Ovary (tissue), 9 donors: ENCODE data around the gene TANC1. TPM values are rescaled to one million over a fixed set of nuclear protein-coding genes. Genes with fewer than 3 reads are reported as not detected.

Source experiments
- DNase-seq, 5 donors: peaks; one replicate each; pipeline ENCODE4 v3.0.0-alpha.2; 2019 to 2020
- H3K27ac ChIP-seq, 2 donors: fragments of 200-600 bp; one replicate each; pipeline versions ENCODE4 v1.5.1 to v1.8.0; 2019 to 2022
- H3K27me3 ChIP-seq: fragments of 200-600 bp; one replicate; pipeline ENCODE4 v1.8.0; 2022
- H3K36me3 ChIP-seq: fragments of 200-600 bp; sonication (generic); one replicate; pipeline ENCODE4 v1.5.1; 2019
- H3K4me1 ChIP-seq: one replicate; pipeline ENCODE4 v1.8.1; 2013; ENCODE audit warnings: mild to moderate bottlenecking, moderate library complexity; ENCODE audit not compliant: insufficient read depth
- H3K4me3 ChIP-seq: fragments of 200-600 bp; sonication (generic); one replicate; pipeline ENCODE4 v1.5.1; 2017
- H3K9me3 ChIP-seq, 2 donors: fragments of 200-600 bp in 1 of 2; sonication (generic) in 1 of 2; one replicate each; pipeline versions ENCODE4 v1.5.1 to v1.8.1; 2013 to 2019; ENCODE audit warnings: mild to moderate bottlenecking in 1 of 2, moderate library complexity in 1 of 2
- EP300 ChIP-seq: sonication (generic); formaldehyde crosslinking; IDR thresholded peaks from one replicate; pipeline ENCODE4 v1.6.1; 2017; ENCODE audit warnings: antibody characterized with exemption
- POLR2A ChIP-seq: fragments of 450-650 bp; IDR thresholded peaks from one replicate; pipeline ENCODE4 v1.6.1; 2017; ENCODE audit warnings: antibody characterized with exemption, mild to moderate bottlenecking, moderate library complexity
- WGBS, 3 donors: extraction: QIAGEN DNeasy Blood & Tissue Kit in 1 of 3; methylation state at CpG; one replicate each; pipeline versions ENCODE4 v1.1.5 to v1.1.7; 2013 to 2017; 5-methylcytosine and 5-hydroxymethylcytosine counted together
- intact Hi-C, 4 donors: fragments of 100-400 bp; cut with DNase I; formaldehyde crosslinking; loops; one replicate each; pipeline versions ENCODE4 v1.11.0 to v1.15.1; 2022 to 2023
- polyA plus RNA-seq, 2 donors: library from polyadenylated mRNA; stranded (reverse); fragments of 200-250 nt in 1 of 2; fragments of 350-450 nt in 1 of 2; fragmentation: Illumina TruSeq in 1 of 2; extraction: RNeasy Lipid Tissue Mini Kit (QIAGEN cat#74804) in 1 of 2; gene quantifications; one replicate each; pipeline ENCODE4 v1.2.3, GENCODE V29; 2013 to 2014
- total RNA-seq, 7 donors: library from RNA; depleted of rRNA in 2 of 7; stranded (reverse); fragments of >200 nt in 2 of 7; fragmentation: NEBNext Ultra II Directional in 3 of 7; extraction: Animal tissue kit (Norgen Biotek cat#: 25700) in 3 of 7; gene quantifications; one replicate each; pipeline versions ENCODE4 v1.1.0 to v1.2.4, GENCODE V29; 2016 to 2023
- TF ChIP-seq, protein P1 (sequence below), 3 donors: fragments of 450-650 bp in 2 of 3; fragments of 200-600 bp in 1 of 3; IDR thresholded peaks; one replicate each; pipeline versions ENCODE4 v1.5.1 to v1.8.0; 2016 to 2022; ENCODE audit warnings: antibody characterized with exemption in 3 of 3, mild to moderate bottlenecking in 1 of 3
- donor health status: DM: no; HTN: no; CAD: no; lungs with moderate emphysema.
- donor health status: DM: no; HTN: no; CAD: no.
- donor health status: Bipolar disorder and iron deficiency.
- donor health status: DM: yes; HTN: yes; CAD: no.
- donor health status: DM: no; HTN: no; CAD: no.
- donor health status: DM: yes; HTN: yes; CAD: no.

Gene TANC1
- total and polyA plus RNA-seq, 9 donors = 12.2 to 39.2 (median 25.8) TPM

DNA sequence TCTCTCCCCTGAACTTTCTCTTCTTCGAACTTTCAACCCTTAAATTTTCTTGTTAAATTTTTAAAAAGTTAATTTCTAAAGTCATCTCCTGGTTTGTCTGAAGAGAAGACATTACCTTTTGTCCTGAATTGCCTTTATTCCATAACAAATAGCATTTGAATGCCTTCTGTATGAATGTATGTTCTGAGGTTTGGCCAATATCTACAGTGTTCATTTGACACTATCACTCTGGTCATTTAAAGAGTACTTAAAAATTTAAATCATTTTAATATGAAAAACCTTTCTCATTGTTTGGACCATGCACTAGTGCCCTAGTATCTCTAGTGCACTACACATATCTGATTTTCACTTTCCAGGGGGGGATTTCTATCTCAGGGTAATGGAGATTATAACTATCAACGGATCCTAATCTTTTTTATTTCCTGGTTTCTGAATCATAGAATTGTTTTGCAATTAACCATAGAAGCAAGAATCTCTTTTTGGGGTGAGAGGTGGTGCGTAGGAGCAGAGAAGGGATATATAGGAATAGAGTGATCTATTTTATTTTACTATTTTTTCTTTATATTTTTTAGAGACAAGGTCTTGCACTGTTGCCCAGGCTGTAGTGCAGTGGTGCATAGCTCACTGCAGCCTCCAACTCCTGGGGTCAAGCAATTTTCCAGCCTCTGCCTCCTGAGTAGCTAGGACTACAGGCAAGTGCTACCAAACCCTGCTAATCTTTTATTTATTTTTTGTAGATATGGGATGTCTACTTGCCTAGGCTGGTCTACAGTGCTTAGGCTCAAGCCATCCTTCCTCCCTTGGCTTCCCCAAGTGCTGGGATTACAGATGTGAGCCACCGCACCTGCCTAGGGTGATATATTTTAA, 25.5 kb downstream of the TANC1 start:
- no peaks in the 10 kb centered on the region for H3K36me3 ChIP-seq
- H3K4me1 ChIP-seq = peaks cover 5% of the 10 kb centered on the region
- intact Hi-C loops = no loop called here

DNA sequence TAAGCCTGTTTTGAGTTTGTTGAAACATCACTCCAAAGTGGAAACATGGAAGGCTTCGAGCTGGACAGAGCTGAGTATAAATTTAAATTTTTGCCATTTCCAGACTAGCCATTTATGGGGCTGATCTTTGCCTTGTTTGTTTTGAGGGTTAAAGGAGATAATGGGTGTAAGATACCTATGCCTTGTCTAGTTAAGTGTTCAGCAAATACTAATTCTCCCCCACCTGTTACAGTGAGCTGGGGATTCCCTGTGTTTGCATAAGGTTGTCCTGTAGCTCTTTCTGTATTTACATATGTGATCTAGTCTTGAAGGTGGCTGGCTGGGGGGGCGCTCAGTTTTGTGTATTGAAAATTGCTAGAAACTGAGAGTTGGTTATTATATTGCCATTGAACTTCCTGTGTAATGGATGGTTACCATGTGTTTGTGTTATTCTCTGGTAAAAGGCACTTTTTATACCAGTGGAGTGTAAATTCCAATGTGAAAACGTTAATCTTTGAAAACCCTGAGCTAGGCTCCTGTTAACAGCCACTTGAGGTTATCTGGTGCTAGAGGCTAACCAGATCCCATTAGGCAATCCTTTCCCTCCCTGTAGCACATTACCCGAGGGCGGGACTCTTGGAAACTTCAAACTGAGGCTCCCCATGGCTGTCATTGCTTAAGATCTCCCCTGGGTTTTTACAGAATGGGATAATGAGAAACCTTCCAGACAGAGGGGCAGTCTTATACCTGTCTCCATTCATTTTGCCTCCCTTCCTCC, 26.7 kb downstream of the TANC1 start:
- no peak for DNase-seq
- Histone ChIP-seq H3K4me3 (no peak overlapping the region), H3K9me3 (no peaks in the 10 kb centered on the region), H3K4me1 (peaks cover 5% of the 10 kb centered on the region), H3K36me3 (no peaks in the 10 kb centered on the region), H3K27me3 (no peaks in the 10 kb centered on the region), H3K27ac (no peak overlapping the region)
- 70 to 78% (median 72%) methylated on average over 5 of the region's 5 CpGs for WGBS, 3 donors
- TF ChIP-seq, protein P1, sequence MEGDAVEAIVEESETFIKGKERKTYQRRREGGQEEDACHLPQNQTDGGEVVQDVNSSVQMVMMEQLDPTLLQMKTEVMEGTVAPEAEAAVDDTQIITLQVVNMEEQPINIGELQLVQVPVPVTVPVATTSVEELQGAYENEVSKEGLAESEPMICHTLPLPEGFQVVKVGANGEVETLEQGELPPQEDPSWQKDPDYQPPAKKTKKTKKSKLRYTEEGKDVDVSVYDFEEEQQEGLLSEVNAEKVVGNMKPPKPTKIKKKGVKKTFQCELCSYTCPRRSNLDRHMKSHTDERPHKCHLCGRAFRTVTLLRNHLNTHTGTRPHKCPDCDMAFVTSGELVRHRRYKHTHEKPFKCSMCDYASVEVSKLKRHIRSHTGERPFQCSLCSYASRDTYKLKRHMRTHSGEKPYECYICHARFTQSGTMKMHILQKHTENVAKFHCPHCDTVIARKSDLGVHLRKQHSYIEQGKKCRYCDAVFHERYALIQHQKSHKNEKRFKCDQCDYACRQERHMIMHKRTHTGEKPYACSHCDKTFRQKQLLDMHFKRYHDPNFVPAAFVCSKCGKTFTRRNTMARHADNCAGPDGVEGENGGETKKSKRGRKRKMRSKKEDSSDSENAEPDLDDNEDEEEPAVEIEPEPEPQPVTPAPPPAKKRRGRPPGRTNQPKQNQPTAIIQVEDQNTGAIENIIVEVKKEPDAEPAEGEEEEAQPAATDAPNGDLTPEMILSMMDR (IDR thresholded peaks at IDR 0.05) = no peak
- TF ChIP-seq POLR2A (no peak), EP300 (no peak)
- intact Hi-C loops = no loop called here

More for the DNA sequence above, 25.5 kb downstream of the TANC1 start:
- no peak overlapping the region for H3K4me3 ChIP-seq
- no peak overlapping the region for H3K27ac ChIP-seq
- no peak for DNase-seq
- no peak for TF ChIP-seq EP300
- TF ChIP-seq, protein P1 (IDR thresholded peaks at IDR 0.05) = no peak
- no peak for TF ChIP-seq POLR2A
- H3K9me3 ChIP-seq = no peaks in the 10 kb centered on the region
- 85 to 90% (median 86%) methylated on average over 4 of the region's 4 CpGs for WGBS, 3 donors
- no peaks in the 10 kb centered on the region for H3K27me3 ChIP-seq

DNA sequence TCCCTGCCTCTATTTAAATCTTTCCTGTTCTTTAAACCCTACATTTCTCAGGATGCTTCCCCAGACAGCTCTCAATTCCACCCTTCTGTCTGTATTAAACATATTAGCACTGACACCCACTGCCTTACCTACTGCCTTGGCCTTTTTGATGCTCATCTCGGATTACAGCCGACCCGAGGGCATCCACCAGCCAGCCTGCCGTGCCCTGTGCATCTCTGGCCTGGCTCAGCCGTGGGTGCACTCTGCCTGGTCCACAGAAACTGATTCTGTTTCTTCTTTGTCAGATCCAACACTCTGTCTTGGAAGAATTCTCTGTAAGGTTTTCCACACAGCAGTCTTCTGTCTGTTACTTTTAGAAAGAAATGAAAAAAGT, 27.2 kb downstream of the TANC1 start:
- H3K4me1 ChIP-seq = peaks cover 5% of the 10 kb centered on the region
- WGBS, 3 donors = 86 to 88% (median 88%) methylated on average over 5 of the region's 5 CpGs

DNA sequence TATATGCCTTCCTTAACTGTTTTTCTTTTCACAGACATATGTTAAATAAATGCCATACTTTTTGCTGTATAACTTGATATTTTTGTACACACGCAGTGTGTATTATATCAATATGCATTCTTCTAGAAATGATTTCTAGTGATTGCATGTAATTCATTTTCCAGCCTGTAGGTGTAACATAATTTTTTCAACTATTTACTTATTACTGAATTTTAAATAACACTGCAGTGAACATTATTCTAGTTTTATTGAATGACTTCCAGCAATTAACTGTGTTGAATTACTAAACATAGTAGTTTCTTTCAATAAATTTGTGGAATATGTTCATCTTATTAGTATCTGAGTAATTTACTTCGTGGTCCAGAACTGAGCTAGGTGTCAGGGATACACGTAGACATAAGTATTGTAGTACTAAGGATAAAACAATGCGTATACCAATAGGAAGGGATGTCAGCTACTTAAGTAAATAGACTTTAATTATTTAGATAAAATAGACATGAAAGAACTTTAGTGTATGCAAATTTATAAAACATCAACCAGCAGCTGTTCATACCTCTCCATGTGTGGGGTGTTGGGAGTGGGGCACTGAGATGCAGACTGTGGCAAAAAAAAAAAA, 28.0 kb downstream of the TANC1 start:
- Histone ChIP-seq H3K36me3 (no peaks in the 10 kb centered on the region), H3K4me1 (peaks cover 5% of the 10 kb centered on the region), H3K27me3 (no peaks in the 10 kb centered on the region), H3K27ac (no peak overlapping the region), H3K4me3 (no peak overlapping the region), H3K9me3 (no peaks in the 10 kb centered on the region)
- no peak for DNase-seq
- 93 to 97% (median 94%) methylated on average over 4 of the region's 4 CpGs for WGBS, 3 donors
- intact Hi-C loops = no loop called here
- no peak for TF ChIP-seq POLR2A
- TF ChIP-seq, protein P1 (IDR thresholded peaks at IDR 0.05) = peak in 1 of 3 donors; percentile 10
- no peak for TF ChIP-seq EP300

More for the DNA sequence above, 27.2 kb downstream of the TANC1 start:
- H3K9me3 ChIP-seq = no peaks in the 10 kb centered on the region
- no peak for DNase-seq
- TF ChIP-seq, protein P1 (IDR thresholded peaks at IDR 0.05) = no peak
- TF ChIP-seq POLR2A (no peak), EP300 (no peak)
- H3K27me3 ChIP-seq = no peaks in the 10 kb centered on the region
- H3K4me3 ChIP-seq = no peak overlapping the region
- H3K36me3 ChIP-seq = no peaks in the 10 kb centered on the region
- H3K27ac ChIP-seq = no peak overlapping the region
- intact Hi-C loops = no loop called here
